ENCODE measurements around the gene CYSTM1. TPM values are rescaled to one million over a fixed set of nuclear protein-coding genes. Genes with fewer than 3 reads are reported as not detected.

CYSTM1 gene
- total RNA-seq = 10 to 100 TPM; 44.9 to 77.6 (median 63.5) TPM

GRCh38 chr5:140174465-140175366 is at the start of gene CYSTM1:
TSS of gene CYSTM1 (plus strand) at chr5:140175188. CDS start at chr5:140194466, 19,278 bp downstream.
- Histone ChIP-seq H3K4me1 (peaks cover 0 to 40% (median 28%) of the 10 kb centered on the region in 4 donors), H3K27me3 (no peaks in the 10 kb centered on the region), H3K9me3 (no peaks in the 10 kb centered on the region), H3K4me3 (peak within 1 kb of the TSS; percentile 61 to 98 (median 90)), H3K27ac (peak within 1 kb of the TSS; percentile 89 to 100 (median 98)), H3K36me3 (no peaks in the 10 kb centered on the region)
- DNase-seq (ENCODE audit: low spot score in 2 of 2) = peak; percentile 94 to 96
- 4% methylated on average over 10 to 23 of the region's 61 CpGs for WGBS, 2 donors
- TF ChIP-seq CTCF (IDR thresholded peaks at IDR 0.05) (peak in 2 of 5 experiments; percentile 21 to 36), EP300 (IDR thresholded peaks at IDR 0.05) (peak; percentile 97 to 99), POLR2A (IDR thresholded peaks at IDR 0.05) (peak; percentile 95 to 96)

- H3K36me3 ChIP-seq = no peaks in the 10 kb centered on the region
- no peak within 1 kb of the TSS for H3K27ac ChIP-seq
- no peak for TF ChIP-seq POLR2A (IDR thresholded peaks at IDR 0.05)
- no peak for TF ChIP-seq EP300 (IDR thresholded peaks at IDR 0.05)
- no peak for TF ChIP-seq CTCF (IDR thresholded peaks at IDR 0.05)
- peaks cover 0 to 42% (median 0%) of the 10 kb centered on the region in 4 donors for H3K4me1 ChIP-seq
- no peaks in the 10 kb centered on the region for H3K27me3 ChIP-seq
- no peak for DNase-seq (ENCODE audit: low spot score in 2 of 2)
- WGBS, 2 donors = 96 to 98% methylated on average over 4 of the region's 4 CpGs
- no peak within 1 kb of the TSS for H3K4me3 ChIP-seq
- H3K9me3 ChIP-seq = no peaks in the 10 kb centered on the region
Measured at GRCh38 chr5:140125637-140126036, 49.4 kb upstream of the CYSTM1 start, which contains the start of gene IGIP. TSS of gene IGIP (plus strand) at chr5:140125937. CDS start at chr5:140128477, 2,540 bp downstream.

- DNase-seq (ENCODE audit: low spot score in 2 of 2) = no peak
- Histone ChIP-seq H3K9me3 (no peaks in the 10 kb centered on the region), H3K36me3 (no peaks in the 10 kb centered on the region), H3K27ac (no peak overlapping the region), H3K27me3 (no peaks in the 10 kb centered on the region), H3K4me1 (peaks cover 0 to 44% (median 0%) of the 10 kb centered on the region in 4 donors), H3K4me3 (no peak overlapping the region)
- WGBS, 2 donors = 90% methylated on average over 6 of the region's 6 CpGs
- TF ChIP-seq CTCF (IDR thresholded peaks at IDR 0.05) (no peak), EP300 (IDR thresholded peaks at IDR 0.05) (no peak), POLR2A (IDR thresholded peaks at IDR 0.05) (no peak)
Measured at GRCh38 chr5:140126315-140127012, 48.5 kb upstream of the CYSTM1 start.

- no peak for TF ChIP-seq POLR2A (IDR thresholded peaks at IDR 0.05)
- no peak for TF ChIP-seq CTCF (IDR thresholded peaks at IDR 0.05)
- Histone ChIP-seq H3K4me1 (peaks cover 0 to 43% (median 9%) of the 10 kb centered on the region in 4 donors), H3K9me3 (no peaks in the 10 kb centered on the region), H3K36me3 (no peaks in the 10 kb centered on the region), H3K27ac (no peak overlapping the region), H3K4me3 (no peak overlapping the region), H3K27me3 (no peaks in the 10 kb centered on the region)
- DNase-seq (ENCODE audit: low spot score in 2 of 2) = no peak
- 85% methylated on average over 5 of the region's 5 CpGs for WGBS, 2 donors
Measured at GRCh38 chr5:140128376-140128775, 46.6 kb upstream of the CYSTM1 start.
